A673 (cell line): ENCODE measurements around the gene SGSM2. TPM values are rescaled to one million over a fixed set of nuclear protein-coding genes. Genes with fewer than 3 reads are reported as not detected.

Experiments
- BruUV-seq: library from RNA; stranded (reverse); fragments of 400-500 nt; replicated peaks from 2 replicates; lab custom pipeline; 2021; lab: Mats Ljungman, UMichigan
- CTCF ChIA-PET: fragments of 300-600 bp; sonication (Branson Sonifier 250); formaldehyde crosslinking; loops from one replicate; lab custom pipeline; 2022; ENCODE audit warnings: antibody characterized with exemption; lab: Charles Lee
- POLR2A ChIA-PET: fragments of 300-600 bp; sonication (Branson Sonifier 250); formaldehyde crosslinking; loops from one replicate; lab custom pipeline; 2022; ENCODE audit warnings: antibody characterized with exemption; ENCODE audit not compliant: low non-redundant PET; lab: Charles Lee
- DNase-seq: peaks from one replicate; pipeline ENCODE4 v3.0.0-alpha.2; 2015; ENCODE audit warnings: low spot score
- H3K27ac ChIP-seq: fragments of 200-600 bp; sonication (generic); 2 replicates; pipeline ENCODE4 v1.5.1; 2016; ENCODE audit warnings: mixed run types, low read depth, mild to moderate bottlenecking, mixed read lengths, antibody characterized with exemption, low read length; ENCODE audit not compliant: poor library complexity, severe bottlenecking
- H3K27me3 ChIP-seq: fragments of 200-600 bp; sonication (generic); replicated peaks from 2 replicates; pipeline ENCODE4 v1.6.1; 2017; ENCODE audit warnings: mixed run types, low read depth, mild to moderate bottlenecking, mixed read lengths, antibody characterized with exemption, low read length; ENCODE audit not compliant: insufficient read depth, poor library complexity
- H3K36me3 ChIP-seq: fragments of 200-600 bp; sonication (generic); 2 replicates; pipeline ENCODE4 v1.6.1; 2016; ENCODE audit warnings: mixed run types, mild to moderate bottlenecking, mixed read lengths, antibody characterized with exemption, low read length; ENCODE audit not compliant: insufficient read depth, poor library complexity, severe bottlenecking
- H3K4me1 ChIP-seq: fragments of 200-600 bp; sonication (generic); 2 replicates; pipeline ENCODE4 v1.6.1; 2017; ENCODE audit warnings: mixed run types, mild to moderate bottlenecking, mixed read lengths, antibody characterized with exemption, low read length; ENCODE audit not compliant: insufficient read depth, poor library complexity, severe bottlenecking
- H3K4me3 ChIP-seq: fragments of 200-600 bp; sonication (generic); 2 replicates; pipeline ENCODE4 v1.5.1; 2016; ENCODE audit warnings: low read depth, mixed run types, mild to moderate bottlenecking, mixed read lengths, low read length; ENCODE audit not compliant: poor library complexity, severe bottlenecking
- H3K9me3 ChIP-seq: fragments of 200-600 bp; sonication (generic); 2 replicates; pipeline ENCODE4 v1.6.1; 2016; ENCODE audit warnings: mixed run types, low read depth, mild to moderate bottlenecking, mixed read lengths, antibody characterized with exemption, low read length; ENCODE audit not compliant: poor library complexity, severe bottlenecking
- CTCF ChIP-seq: fragments of 300-800, 200-600 bp; sonication (generic); conservative IDR thresholded peaks from 2 replicates; pipeline ENCODE4 v1.5.1; 2017; ENCODE audit warnings: low read depth, mild to moderate bottlenecking, antibody characterized with exemption, low read length, moderate library complexity, mixed read lengths
- EZH2 ChIP-seq: fragments of 200-600 bp; sonication (generic); IDR thresholded peaks from 2 replicates; pipeline ENCODE4 v1.6.1; 2017; ENCODE audit warnings: borderline replicate concordance, low read depth, mild to moderate bottlenecking, mixed read lengths, antibody characterized with exemption, low read length; ENCODE audit not compliant: poor library complexity, severe bottlenecking
- intact Hi-C: fragments of 100-400 bp; cut with micrococcal nuclease; formaldehyde crosslinking; loops from one replicate; pipeline ENCODE4 v1.10.0; 2022; ENCODE audit not compliant: unreplicated experiment
- total RNA-seq: library from RNA; stranded (reverse); gene quantifications from 2 replicates; pipeline ENCODE4 v1.2.3, GENCODE V29; 2021

SGSM2 gene
- total RNA-seq, 1 experiment from 2014 or later = 81.2 TPM

DNA sequence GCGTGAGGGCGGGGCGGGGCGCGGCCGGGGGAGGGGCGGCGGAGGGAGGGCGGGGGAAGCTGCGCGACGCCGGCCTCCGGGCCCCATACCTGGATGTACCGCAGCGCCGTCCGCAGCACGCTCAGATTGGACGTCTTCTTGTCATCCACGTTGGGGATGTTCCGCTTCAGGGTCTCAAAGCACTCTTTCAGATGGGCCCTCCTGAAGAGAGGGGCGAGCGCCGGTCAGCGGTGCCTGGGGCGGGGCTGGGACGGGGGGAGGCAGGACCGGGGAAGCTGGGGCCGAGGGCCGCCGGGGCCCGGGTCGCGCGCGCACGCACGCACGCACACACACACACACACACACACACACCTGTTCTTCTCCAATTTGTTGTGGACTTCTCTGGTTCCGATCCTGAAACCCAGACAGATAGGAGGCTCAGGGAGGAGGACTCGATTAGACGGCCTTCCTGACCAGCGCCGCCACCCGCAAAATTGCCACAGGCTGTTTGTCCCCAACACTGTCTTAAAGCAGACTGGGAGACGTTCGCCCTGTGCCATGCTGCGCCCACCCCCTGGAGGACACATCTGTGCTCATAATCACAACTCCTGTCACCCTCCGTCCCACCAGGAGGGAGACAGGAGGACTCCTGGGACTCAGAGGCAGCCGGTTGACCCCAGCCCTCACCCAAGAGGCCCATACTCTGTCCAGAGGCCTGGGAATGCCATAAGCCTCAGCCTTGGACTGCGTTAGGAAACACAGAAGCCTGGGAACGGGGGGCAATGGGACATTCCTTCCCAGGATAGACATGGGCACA is 56.9 kb downstream of the SGSM2 start:
- BruUV-seq = no TSS peak
- ChIA-PET POLR2A (no interaction called here), CTCF (interaction anchor here (1.4 kb wide), 1 partner anchor 12 kb away, joined by 7 read pairs; no protein-coding TSS in a partner anchor)
- H3K9me3 ChIP-seq = no peaks in the 10 kb centered on the region
- TF ChIP-seq CTCF (no peak), EZH2 (no peak)
- H3K27me3 ChIP-seq = no peaks in the 10 kb centered on the region
- H3K4me1 ChIP-seq = peaks cover 61% of the 10 kb centered on the region
- peak overlapping the region; percentile 78 for H3K4me3 ChIP-seq
- DNase-seq = no peak
- intact Hi-C loops = no loop called here
- peak overlapping the region; percentile 100 for H3K27ac ChIP-seq
- no peaks in the 10 kb centered on the region for H3K36me3 ChIP-seq

- Histone ChIP-seq H3K27me3 (no peaks in the 10 kb centered on the region), H3K36me3 (no peaks in the 10 kb centered on the region), H3K27ac (peak overlapping the region; percentile 100), H3K9me3 (no peaks in the 10 kb centered on the region), H3K4me1 (peaks cover 63% of the 10 kb centered on the region), H3K4me3 (no peak overlapping the region)
- POLR2A ChIA-PET = no interaction called here
- no peak for DNase-seq
- no TSS peak for BruUV-seq
- TF ChIP-seq CTCF (no peak), EZH2 (no peak)
- intact Hi-C loops = loop anchor here (5.0 kb wide), 1 partner anchor 198 kb away; the partner anchor contains the start of gene PAFAH1B1
- CTCF ChIA-PET = no interaction called here
Measured at GRCh38 chr17:2394775-2395201, 57.5 kb downstream of the SGSM2 start.

DNA sequence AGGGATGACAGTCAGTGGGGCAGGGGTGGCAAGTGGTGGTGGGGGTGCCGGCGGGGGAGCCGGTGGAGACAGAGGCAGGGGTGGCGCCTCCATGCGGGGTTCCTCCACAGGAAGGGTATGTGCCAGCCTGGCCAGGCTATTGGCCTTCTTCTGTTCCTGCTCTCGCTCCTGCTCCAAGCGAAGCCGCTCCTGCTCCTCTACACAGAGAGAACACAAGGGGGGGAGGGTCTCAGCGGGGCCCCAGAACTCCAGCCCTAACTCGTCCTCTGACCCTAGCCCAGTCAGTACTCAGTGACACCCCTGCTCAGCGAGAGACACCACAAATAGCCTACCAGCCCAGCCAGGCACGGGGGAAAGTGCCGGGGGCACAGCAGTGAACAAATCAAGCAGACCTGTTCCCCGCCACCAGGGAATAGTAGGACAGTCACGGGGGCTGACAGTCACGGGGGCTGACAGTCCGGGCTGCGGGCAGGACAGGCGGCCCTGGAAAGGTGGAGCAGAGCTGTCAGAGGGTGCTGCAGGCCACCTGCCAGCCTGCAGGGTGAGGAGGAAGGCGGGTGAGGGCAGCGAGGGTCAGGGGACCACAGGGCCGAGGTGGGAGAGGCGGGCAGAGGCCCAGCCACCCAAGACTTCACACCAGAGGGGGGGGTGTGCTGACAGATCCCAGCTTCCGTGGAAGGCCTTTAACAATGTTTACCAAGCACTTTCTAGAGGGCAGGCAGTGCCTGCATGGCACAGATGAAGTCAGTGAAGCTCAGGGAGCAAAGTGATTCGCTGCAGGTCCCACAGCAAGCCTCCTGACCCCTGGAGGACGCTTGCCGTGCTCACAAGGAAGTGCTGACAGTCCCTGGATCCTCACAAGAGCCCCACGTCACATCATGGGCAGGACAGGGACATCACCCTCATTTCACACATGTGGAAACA is 58.2 kb downstream of the SGSM2 start:
- H3K4me3 ChIP-seq = peak overlapping the region; percentile 30
- no peaks in the 10 kb centered on the region for H3K36me3 ChIP-seq
- peaks cover 63% of the 10 kb centered on the region for H3K4me1 ChIP-seq
- no TSS peak for BruUV-seq
- no peaks in the 10 kb centered on the region for H3K9me3 ChIP-seq
- H3K27ac ChIP-seq = peak overlapping the region; percentile 99
- intact Hi-C loops = loop anchor here (5.0 kb wide), 1 partner anchor 197 kb away; the partner anchor contains the start of gene PAFAH1B1
- DNase-seq = no peak
- ChIA-PET CTCF (no interaction called here), POLR2A (no interaction called here)
- TF ChIP-seq CTCF = no peak
- no peak for TF ChIP-seq EZH2
- no peaks in the 10 kb centered on the region for H3K27me3 ChIP-seq
